Fibroblast of lung (primary cell): ENCODE results near the gene TMEM214. TPM values are rescaled to one million over a fixed set of nuclear protein-coding genes. Genes with fewer than 3 reads are reported as not detected.
A peak's percentile ranks its signal among the peaks of the same experiment; 100 is the strongest.

Experiments
- DNase-seq, 2 donors: peaks; one replicate each; pipeline versions ENCODE4 v3.0.0 to v3.0.0-alpha.2; 2010; ENCODE audit warnings: low read depth in 2 of 2
- H2AFZ ChIP-seq: 2 replicates; pipeline ENCODE4 v1.5.1; 2012; ENCODE audit warnings: low read length, control low read depth, inconsistent platforms
- H3K27ac ChIP-seq: 2 replicates; pipeline ENCODE4 v1.5.1; 2011; ENCODE audit warnings: low read length, control low read depth; ENCODE audit not compliant: insufficient read depth
- H3K27me3 ChIP-seq: 2 replicates; pipeline ENCODE4 v1.5.1; 2011; ENCODE audit warnings: mild to moderate bottlenecking, low read length; ENCODE audit not compliant: control insufficient read depth, insufficient read depth
- H3K36me3 ChIP-seq: 2 replicates; pipeline ENCODE4 v1.5.1; 2011; ENCODE audit warnings: low read length; ENCODE audit not compliant: control insufficient read depth, insufficient read depth
- H3K4me1 ChIP-seq: 2 replicates; pipeline ENCODE4 v1.5.1; 2011; ENCODE audit warnings: low read length; ENCODE audit not compliant: control insufficient read depth, insufficient read depth; ENCODE audit errors: extremely low read depth
- H3K4me2 ChIP-seq: 2 replicates; pipeline ENCODE4 v1.5.1; 2011; ENCODE audit warnings: low read length, control low read depth; ENCODE audit not compliant: insufficient read depth; ENCODE audit errors: extremely low read depth
- H3K4me3 ChIP-seq, 4 experiments: fragments of 200-600 bp in 1 of 4; sonication (generic) in 1 of 4; replicated peaks in 1 of 4; 2 replicates each; pipeline ENCODE4 v1.5.1; 2011 to 2016; ENCODE audit warnings: low read length in 4 of 4, low read depth in 3 of 4, mild to moderate bottlenecking in 3 of 4, control low read depth in 2 of 4, inconsistent platforms in 1 of 4, mixed read lengths in 1 of 4; ENCODE audit not compliant: insufficient read depth in 1 of 4; ENCODE audit errors: control extremely low read depth in 1 of 4
- H3K79me2 ChIP-seq: 2 replicates; pipeline ENCODE4 v1.5.1; 2012; ENCODE audit warnings: mild to moderate bottlenecking, low read length, inconsistent platforms; ENCODE audit not compliant: control insufficient read depth, insufficient read depth
- H3K9ac ChIP-seq: 2 replicates; pipeline ENCODE4 v1.5.1; 2011; ENCODE audit warnings: mild to moderate bottlenecking, low read length, control low read depth; ENCODE audit not compliant: insufficient read depth
- H3K9me3 ChIP-seq: 2 replicates; pipeline ENCODE4 v1.5.1; 2012; ENCODE audit warnings: low read depth, low read length; ENCODE audit not compliant: control insufficient read depth, insufficient read depth
- H4K20me1 ChIP-seq: 2 replicates; pipeline ENCODE4 v1.5.1; 2011; ENCODE audit warnings: low read length; ENCODE audit not compliant: control insufficient read depth, insufficient read depth; ENCODE audit errors: extremely low read depth
- CTCF ChIP-seq, 2 donors: IDR thresholded peaks in 1 of 2; conservative IDR thresholded peaks in 1 of 2; 1 replicate in 1 of 2; 2 replicates in 1 of 2; pipeline ENCODE4 v1.5.1; 2011 to 2012; ENCODE audit warnings: low read length in 2 of 2, control low read depth in 1 of 2, inconsistent platforms in 1 of 2, low read depth in 1 of 2, mild to moderate bottlenecking in 1 of 2
- EZH2 ChIP-seq: IDR thresholded peaks from 2 replicates; pipeline ENCODE4 v1.5.1; 2012; ENCODE audit warnings: low read length, control low read depth, mild to moderate bottlenecking; ENCODE audit errors: missing control alignments
- polyA plus RNA-seq, 2 donors: library from polyadenylated mRNA; depleted of rRNA in 1 of 2; stranded (reverse) in 1 of 2; unstranded in 1 of 2; fragments of >200 nt; gene quantifications; 2 replicates each; pipeline ENCODE4 v1.2.1, GENCODE V29; 2011 to 2012; ENCODE audit warnings: missing spikeins in 1 of 2
- total RNA-seq: library from RNA; depleted of rRNA; stranded (reverse); fragments of >200 nt; gene quantifications from 2 replicates; pipeline ENCODE4 v1.2.1, GENCODE V29; 2014

TMEM214 gene
- total and polyA plus RNA-seq, 2 donors (not counting 1 experiment from before 2014, with no cell fraction given) = 22.6 to 127 TPM

- Histone ChIP-seq H3K9me3 (no peaks in the 10 kb centered on the region), H3K4me2 (peak overlapping the region; percentile 79), H3K9ac (peak overlapping the region; percentile 45), H3K79me2 (no peaks in the 10 kb centered on the region), H3K27me3 (no peaks in the 10 kb centered on the region), H2AFZ (peak overlapping the region; percentile 6), H3K4me1 (peaks cover 4% of the 10 kb centered on the region), H4K20me1 (no peaks in the 10 kb centered on the region), H3K36me3 (no peaks in the 10 kb centered on the region), H3K27ac (peak overlapping the region; percentile 56), H3K4me3 (peak overlapping the region; percentile 48 to 77 (median 61))
- TF ChIP-seq CTCF (conservative IDR thresholded peaks at IDR 0.05 in 1 of 2, IDR thresholded peaks at IDR 0.05 in 1 of 2; ENCODE audit: low read depth in 1 of 2, low read length in 2 of 2) = no peak
- TF ChIP-seq EZH2 = no peak
- no peak for DNase-seq
Measured at GRCh38 chr2:27049422-27050280, 16.9 kb downstream of the TMEM214 start.

DNA sequence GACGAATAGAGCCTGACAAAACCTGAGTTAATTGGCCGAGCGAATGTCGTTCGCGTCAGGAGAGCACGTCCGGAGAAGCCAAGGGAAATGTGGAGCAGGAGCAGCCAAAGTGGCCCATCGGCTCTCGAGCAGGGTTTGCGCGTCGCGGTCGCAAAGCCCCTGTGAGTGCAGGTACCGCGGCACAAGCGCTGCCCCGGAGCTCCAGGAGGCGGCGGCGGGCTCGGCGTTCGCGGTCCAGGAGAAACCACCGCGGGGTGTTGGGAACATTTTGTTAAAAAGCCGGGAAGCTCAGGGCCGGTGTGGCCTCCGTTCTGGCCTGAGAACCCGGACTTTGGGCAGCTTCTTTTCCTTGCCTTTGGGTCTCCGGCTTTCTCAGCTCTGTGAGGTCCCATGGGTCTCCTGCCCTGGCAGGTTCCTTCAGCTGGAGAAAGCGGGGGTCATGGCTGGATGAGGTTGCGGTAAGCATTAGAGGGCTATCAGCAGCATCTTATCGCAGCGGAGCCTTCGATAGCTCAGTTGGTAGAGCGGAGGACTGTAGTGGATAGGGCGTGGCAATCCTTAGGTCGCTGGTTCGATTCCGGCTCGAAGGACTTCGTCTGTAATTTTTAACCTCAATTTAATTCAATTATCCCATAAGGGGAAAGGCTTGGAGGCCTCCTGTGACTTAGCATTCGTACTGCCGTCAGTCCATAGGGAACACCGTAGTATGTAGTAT is 17.7 kb downstream of the TMEM214 start:
- Histone ChIP-seq H3K4me2 (peak overlapping the region; percentile 79), H3K79me2 (no peaks in the 10 kb centered on the region), H3K4me3 (peak overlapping the region; percentile 66 to 84 (median 76)), H3K27me3 (no peaks in the 10 kb centered on the region), H3K9me3 (no peaks in the 10 kb centered on the region), H4K20me1 (no peaks in the 10 kb centered on the region), H3K9ac (peak overlapping the region; percentile 45), H3K36me3 (peaks cover 2% of the 10 kb centered on the region), H3K4me1 (peaks cover 4% of the 10 kb centered on the region), H2AFZ (peak overlapping the region; percentile 6), H3K27ac (peak overlapping the region; percentile 83)
- peak; percentile 94 to 99 for DNase-seq
- TF ChIP-seq EZH2 (peak; percentile 49), CTCF (conservative IDR thresholded peaks at IDR 0.05 in 1 of 2, IDR thresholded peaks at IDR 0.05 in 1 of 2; ENCODE audit: low read depth in 1 of 2, low read length in 2 of 2) (peak; percentile 37 to 40)
